Epithelial cell of esophagus (primary cell): Measurements from ENCODE around the gene MYL7.

Experiments used
- DNase-seq: peaks from one replicate; pipeline ENCODE4 v3.0.0; 2010; ENCODE audit warnings: low read depth
- H3K4me3 ChIP-seq: 2 replicates; pipeline ENCODE4 v1.5.1; 2011; ENCODE audit warnings: mild to moderate bottlenecking, low read length, control low read depth
- TF ChIP-seq, protein P1 (sequence below): IDR thresholded peaks from 2 replicates; pipeline ENCODE4 v1.5.1; 2011; ENCODE audit warnings: low read depth, mild to moderate bottlenecking, low read length, control low read depth, inconsistent platforms; ENCODE audit not compliant: insufficient read depth; ENCODE audit errors: missing control alignments

Gene MYL7

DNA sequence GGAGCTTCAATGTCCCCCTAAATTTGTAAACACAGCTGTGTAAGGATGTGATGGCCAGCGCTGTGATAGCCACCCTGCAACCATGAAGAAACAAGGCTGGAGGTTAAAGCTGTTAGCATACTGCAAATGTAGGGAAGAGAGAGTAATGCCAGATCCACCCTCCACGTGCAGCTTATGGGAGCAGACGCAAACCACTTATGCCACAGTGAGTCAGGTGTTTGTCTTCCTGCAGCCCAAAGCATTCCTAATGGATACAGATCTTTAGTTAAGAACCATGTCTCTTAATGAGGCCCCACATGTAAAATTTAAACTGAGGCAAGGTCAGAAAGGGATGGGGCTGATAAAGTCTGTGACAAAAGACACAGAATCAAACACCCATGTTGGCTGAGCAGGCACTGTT, 13.6 kb upstream of the MYL7 start:
- DNase-seq, result no peak
- TF ChIP-seq, protein P1, sequence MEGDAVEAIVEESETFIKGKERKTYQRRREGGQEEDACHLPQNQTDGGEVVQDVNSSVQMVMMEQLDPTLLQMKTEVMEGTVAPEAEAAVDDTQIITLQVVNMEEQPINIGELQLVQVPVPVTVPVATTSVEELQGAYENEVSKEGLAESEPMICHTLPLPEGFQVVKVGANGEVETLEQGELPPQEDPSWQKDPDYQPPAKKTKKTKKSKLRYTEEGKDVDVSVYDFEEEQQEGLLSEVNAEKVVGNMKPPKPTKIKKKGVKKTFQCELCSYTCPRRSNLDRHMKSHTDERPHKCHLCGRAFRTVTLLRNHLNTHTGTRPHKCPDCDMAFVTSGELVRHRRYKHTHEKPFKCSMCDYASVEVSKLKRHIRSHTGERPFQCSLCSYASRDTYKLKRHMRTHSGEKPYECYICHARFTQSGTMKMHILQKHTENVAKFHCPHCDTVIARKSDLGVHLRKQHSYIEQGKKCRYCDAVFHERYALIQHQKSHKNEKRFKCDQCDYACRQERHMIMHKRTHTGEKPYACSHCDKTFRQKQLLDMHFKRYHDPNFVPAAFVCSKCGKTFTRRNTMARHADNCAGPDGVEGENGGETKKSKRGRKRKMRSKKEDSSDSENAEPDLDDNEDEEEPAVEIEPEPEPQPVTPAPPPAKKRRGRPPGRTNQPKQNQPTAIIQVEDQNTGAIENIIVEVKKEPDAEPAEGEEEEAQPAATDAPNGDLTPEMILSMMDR, result no peak
- H3K4me3 ChIP-seq, result no peak overlapping the region

DNA sequence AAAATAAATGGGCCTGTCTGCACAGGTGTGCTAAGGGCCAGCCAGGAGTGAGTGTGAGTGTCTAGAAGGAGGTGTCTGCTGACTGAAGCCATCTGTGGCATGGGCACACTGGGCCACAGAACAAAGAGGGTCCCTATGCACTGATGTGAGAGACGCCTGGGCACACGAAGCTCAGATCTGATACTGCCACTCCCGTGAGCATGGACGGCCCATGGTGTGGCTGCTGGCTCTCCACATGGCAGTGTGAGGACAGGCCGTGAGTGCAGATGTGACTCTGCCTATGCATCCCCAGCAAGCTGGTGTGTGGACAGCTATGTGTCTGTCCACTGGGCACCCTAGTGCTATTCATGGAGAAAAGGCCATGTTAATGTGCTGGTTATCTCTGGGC, 12.8 kb upstream of the MYL7 start:
- no peak overlapping the region for H3K4me3 ChIP-seq
- TF ChIP-seq, protein P1, result no peak
- DNase-seq, result no peak

DNA sequence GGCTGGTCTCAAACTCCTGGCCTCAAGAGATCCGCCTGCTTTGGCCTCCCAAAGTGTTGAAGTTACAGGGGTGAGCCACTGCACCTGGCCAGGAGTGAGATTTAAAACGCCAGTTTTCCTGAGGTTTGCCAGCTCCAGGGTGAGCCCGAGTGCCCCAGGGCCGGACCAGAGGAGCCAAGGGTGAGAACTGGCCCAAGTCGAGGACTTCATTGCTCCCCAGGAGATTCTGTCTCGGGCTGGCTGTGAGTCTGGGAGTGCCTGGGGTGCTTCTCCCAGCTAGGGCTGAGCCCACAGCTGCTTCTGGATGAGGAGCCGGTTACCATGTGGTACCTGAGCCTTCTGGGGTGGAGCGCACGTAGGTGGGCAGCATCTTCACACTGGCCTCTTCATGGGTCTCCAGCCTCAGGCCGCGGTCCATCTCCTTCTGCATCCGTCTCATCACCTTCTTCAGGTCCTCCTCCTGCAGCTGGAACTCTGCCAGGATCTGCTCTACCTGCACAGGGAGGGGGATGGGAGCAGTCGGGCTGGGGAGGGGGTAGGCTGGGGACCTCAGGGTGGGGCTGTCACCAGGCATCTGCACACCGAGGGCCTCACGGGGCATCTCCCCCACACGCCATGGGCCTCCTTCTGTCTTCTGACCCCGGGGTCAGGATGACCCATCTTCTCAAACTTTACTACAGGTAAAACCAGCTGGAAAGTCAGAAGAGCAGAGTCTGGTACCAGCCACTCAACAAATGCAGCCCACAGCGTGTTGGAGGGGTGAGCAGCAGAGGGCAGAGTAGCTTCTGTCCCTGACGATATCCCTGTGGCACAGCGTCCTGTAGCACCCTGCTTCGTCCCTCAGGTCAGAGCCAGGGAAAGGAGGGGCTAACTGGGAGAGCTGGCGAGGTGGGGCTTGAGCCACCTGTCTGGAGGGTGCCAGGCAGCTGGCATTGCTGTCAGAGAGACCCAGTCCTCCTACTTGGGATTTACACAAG, 12.1 kb upstream of the MYL7 start:
- H3K4me3 ChIP-seq, result no peak overlapping the region
- DNase-seq, result no peak
- TF ChIP-seq, protein P1, result no peak

DNA sequence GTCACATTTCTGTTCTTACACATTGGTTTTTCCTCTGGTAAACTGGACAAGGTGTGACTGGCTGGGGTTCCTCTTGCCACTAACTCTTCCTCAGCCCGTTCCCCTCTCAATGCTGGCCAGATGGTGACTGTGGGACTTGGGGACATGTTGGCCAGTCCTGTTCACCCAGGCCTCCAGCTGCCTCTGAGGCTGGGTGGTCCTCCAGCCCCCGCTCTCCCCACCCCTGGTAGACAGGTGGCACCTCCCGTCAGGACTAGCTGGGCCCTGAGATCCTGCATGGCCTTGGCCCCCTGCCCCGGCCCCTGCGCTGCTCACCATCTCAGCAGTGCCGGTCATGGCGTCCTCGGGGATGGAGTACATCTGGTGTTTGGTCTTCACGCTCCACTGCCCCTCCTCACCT, 10.8 kb upstream of the MYL7 start:
- DNase-seq, result no peak
- TF ChIP-seq, protein P1, result no peak
- H3K4me3 ChIP-seq, result no peak overlapping the region

DNA sequence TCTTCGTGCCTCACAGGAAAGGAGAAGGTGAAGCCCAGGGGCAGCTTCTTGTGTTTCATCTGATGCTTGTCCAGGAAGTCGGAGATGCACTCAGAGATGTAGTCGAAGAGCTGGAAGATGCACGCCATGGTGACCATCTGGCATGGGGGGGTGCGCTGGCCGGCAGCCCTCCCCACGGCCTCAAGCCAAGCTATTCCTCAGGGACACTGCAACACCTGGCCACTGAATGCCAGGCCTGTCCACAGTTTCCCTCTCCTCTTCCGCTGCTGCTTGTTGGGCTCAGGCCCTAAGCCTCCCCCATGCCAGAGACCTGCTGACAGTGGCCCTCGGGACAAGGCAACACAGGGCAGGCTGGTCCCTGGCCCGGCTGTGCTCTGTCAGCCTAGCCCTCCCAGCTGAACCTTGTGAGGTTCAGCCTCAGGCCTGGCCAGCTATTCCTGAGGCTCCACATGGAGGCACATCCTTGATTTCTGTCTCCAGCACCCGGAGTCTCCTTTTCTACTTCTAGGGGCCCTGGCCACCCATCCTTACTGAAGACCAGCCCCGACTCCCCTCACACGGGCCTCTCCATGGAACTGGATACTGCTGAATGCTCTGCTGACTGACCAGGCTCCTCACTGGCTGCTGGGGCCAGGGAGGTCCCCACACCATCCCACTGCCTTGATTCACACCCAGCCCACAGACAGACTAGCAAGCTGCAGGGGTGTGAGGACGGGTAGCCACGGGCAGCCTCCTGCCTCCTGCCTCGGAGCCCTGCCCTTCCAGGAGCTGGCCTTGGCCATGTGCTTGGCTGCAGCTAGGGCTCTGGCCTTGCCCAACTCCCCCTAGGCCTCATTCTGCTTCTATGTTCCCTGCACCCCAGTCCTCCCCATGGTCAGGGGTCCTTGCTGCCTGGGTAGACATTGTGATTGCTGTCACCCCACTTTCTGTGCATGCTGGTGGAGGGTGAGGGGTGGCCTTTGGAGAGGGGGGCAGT, 10.1 kb upstream of the MYL7 start:
- no peak overlapping the region for H3K4me3 ChIP-seq
- no peak for DNase-seq
- TF ChIP-seq, protein P1, result no peak

DNA sequence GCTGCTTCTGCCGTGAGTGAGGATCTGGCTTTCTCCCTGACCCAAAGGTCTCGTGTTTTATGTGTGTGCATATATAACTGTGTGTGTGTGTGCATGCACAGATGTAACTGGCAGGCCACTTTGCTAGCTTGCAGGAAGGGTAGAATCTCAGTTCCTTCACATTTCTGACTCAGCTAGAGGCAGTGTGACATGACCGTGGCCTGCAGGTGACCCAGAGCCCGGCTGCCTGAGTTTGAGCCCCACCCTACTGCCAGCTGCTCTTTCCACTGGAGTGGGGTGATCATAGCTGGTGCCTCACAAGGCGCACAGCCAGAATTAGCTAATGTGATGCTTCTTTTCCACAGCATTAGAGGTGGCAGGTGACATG, 9.3 kb upstream of the MYL7 start:
- DNase-seq, result no peak
- H3K4me3 ChIP-seq, result no peak overlapping the region
- TF ChIP-seq, protein P1, result no peak
